Ishikawa (cell line): ENCODE results near the gene KCNB1.

Experiments used
- CEBPB ChIP-seq: IDR thresholded peaks from 2 replicates; pipeline ENCODE4 v1.6.1; 2012
- CREB1 ChIP-seq: IDR thresholded peaks from 2 replicates; pipeline ENCODE4 v1.6.1; 2012; ENCODE audit warnings: low read depth
- EGR1 ChIP-seq: IDR thresholded peaks from 2 replicates; pipeline ENCODE4 v1.6.1; 2012
- EP300 ChIP-seq: IDR thresholded peaks from 2 replicates; pipeline ENCODE4 v1.6.1; 2012; ENCODE audit warnings: borderline replicate concordance
- MAX ChIP-seq: IDR thresholded peaks from 2 replicates; pipeline ENCODE4 v1.6.1; 2012
- NFIC ChIP-seq: IDR thresholded peaks from 2 replicates; pipeline ENCODE4 v1.6.1; 2012
- RAD21 ChIP-seq: IDR thresholded peaks from 2 replicates; pipeline ENCODE4 v1.6.1; 2012; ENCODE audit warnings: low read depth
- REST ChIP-seq: IDR thresholded peaks from 2 replicates; pipeline ENCODE4 v1.6.1; 2012; ENCODE audit warnings: low read depth, mild to moderate bottlenecking
- TAF1 ChIP-seq: IDR thresholded peaks from 2 replicates; pipeline ENCODE4 v1.6.1; 2012; ENCODE audit warnings: low read depth, mild to moderate bottlenecking
- USF1 ChIP-seq: IDR thresholded peaks from 2 replicates; pipeline ENCODE4 v1.6.1; 2012
- YY1 ChIP-seq: IDR thresholded peaks from 2 replicates; pipeline ENCODE4 v1.6.1; 2012; ENCODE audit warnings: low read depth
- ZBTB7A ChIP-seq: IDR thresholded peaks from 2 replicates; pipeline ENCODE4 v1.6.1; 2012; ENCODE audit warnings: low read depth

- TF ChIP-seq TAF1 (no peak), CEBPB (no peak), MAX (no peak), REST (no peak), EGR1 (no peak), USF1 (no peak), RAD21 (no peak), YY1 (no peak), EP300 (no peak), NFIC (no peak), CREB1 (no peak), ZBTB7A (no peak)
Observed at GRCh38 chr20:49411221-49411925, 71.1 kb downstream of the KCNB1 start.
